Mesenteric fat pad (tissue), 1 donor: ENCODE measurements around the gene OR56A1. TPM values are rescaled to one million over a fixed set of nuclear protein-coding genes. Genes with fewer than 3 reads are reported as not detected.
"Not testable (repeated sequence)": the region's sequence is repeated elsewhere in the genome, so short reads cannot be mapped to it uniquely, and the experiment has no call there.

Experiments used
- DNase-seq: peaks from one replicate; pipeline ENCODE4 v3.0.0-alpha.2; 2020; ENCODE audit warnings: low spot score
- long read RNA-seq: library from polyadenylated mRNA; unstranded; transcript quantifications from one replicate; pipeline ENCODE4 v2.0.0, GENCODE V29; 2020
- total RNA-seq: library from RNA; stranded (reverse); fragmentation: NEBNext Ultra II Directional; extraction: Animal tissue kit (Norgen Biotek cat#: 25700); gene quantifications from one replicate; pipeline ENCODE4 v1.2.1, GENCODE V29; 2021
- donor health status: DM: yes; HTN: yes; CAD: no.

OR56A1 gene
- 0.03 TPM for total RNA-seq
- long read RNA-seq, result 0 reads

DNA sequence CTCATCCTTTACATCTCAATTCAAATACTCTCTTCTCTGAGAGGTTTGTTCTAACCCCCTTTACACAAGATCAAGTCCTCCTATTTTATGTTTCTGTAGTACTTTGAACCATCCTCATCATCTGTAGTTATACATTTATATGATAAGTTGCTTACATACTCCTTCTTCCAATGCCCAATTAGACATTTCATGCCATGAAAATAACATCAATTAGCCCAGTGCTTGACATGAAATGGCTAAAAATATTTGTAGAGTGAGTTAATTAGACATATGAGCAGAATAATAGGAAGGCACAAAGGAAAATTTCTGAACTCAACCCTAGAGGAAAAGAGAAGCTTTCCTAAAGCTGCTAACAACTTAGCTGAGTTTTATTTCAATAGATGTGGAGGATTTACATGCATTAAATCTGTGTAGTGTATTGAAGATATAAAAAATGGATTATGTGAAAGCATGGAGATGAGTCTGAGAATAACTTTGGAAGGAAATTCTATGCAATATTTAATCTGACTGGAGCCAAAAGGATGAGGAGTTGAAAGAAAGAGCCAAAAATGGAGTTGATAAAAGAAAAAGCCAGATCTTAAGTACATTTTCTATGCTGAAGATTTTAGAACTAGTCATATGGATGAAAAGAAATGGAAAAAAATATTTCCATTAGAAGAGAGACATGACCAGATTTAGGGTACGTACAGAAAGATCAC lies at the start of gene OR56A1:
TSS of gene OR56A1 (minus strand) at position 51 of the 698 bp plus-strand sequence. CDS start 3,066 bp downstream, outside the sequence.
- no peak for DNase-seq

- DNase-seq, result no peak
These were observed 48.9 kb upstream of the OR56A1 start for GRCh38 chr11:6079463-6079862.

GRCh38 chr11:6077723-6078122 lies 47.2 kb upstream of the OR56A1 start:
- no peak for DNase-seq

GRCh38 chr11:6076443-6076842 lies 45.9 kb upstream of the OR56A1 start:
- DNase-seq, result not testable (repeated sequence)

- no peak for DNase-seq
These were observed 36.9 kb upstream of the OR56A1 start for GRCh38 chr11:6067502-6067901.

- no peak for DNase-seq
These were observed 32.3 kb upstream of the OR56A1 start for GRCh38 chr11:6062691-6063358.

DNA sequence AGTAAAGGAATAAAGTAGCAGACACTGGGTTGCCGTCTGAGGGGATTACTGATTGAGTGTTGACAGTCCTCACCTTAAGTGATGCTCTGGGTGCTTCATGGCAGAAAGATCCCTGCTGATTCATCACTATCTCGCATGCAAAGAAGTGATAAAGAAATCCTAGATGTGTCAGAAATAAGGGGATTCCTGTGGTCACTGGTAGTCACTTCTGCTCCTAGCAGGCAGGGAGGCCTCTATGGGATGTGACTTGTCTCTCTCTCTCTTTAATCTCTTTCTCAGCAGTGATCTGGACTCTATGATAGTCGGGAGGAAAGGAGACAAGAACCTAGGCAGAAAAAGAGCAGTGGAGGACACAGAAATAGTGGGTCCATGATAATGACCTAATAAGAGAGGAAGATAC lies 30.9 kb upstream of the OR56A1 start:
- DNase-seq, result no peak

GRCh38 chr11:6057452-6057851 lies 26.9 kb upstream of the OR56A1 start:
- DNase-seq, result no peak

DNA sequence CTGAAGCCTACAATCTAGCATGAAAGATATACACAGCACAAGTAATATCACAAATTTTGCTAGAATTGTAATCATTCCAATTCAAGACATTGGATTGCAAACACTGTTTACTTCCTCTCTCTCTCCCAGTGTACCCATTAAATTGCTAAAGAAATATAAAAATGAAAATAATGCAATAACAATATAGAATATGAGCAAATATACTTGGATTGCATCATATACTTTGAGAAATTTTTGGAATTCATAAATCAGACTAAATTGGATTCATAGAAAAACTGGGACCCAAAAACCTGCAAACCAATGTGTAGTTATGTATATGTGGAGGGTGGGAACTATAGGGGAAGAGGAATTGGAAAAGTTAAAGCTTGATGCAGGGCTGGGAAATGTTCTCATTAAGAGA lies 25.0 kb upstream of the OR56A1 start:
- DNase-seq, result no peak

DNA sequence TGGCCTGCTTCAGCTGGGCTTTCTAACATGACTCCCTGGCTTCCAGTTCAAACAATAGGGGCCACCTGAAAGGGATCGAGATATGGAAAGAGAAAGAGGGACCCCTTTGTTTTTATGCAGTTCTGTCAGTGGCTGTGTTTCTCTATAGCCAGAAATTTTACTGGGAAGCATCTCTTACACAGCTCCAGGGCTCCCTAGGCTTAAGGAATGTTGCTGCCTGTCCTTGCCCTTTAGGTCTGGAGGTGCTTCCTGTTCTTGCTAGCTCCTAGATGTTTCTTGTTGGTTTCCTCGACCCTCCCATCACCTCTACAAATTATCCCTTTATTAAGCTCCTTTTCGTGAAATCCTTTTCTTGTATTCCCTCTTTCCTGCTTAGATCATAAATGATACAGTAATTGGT lies 21.8 kb upstream of the OR56A1 start:
- no peak for DNase-seq

DNA sequence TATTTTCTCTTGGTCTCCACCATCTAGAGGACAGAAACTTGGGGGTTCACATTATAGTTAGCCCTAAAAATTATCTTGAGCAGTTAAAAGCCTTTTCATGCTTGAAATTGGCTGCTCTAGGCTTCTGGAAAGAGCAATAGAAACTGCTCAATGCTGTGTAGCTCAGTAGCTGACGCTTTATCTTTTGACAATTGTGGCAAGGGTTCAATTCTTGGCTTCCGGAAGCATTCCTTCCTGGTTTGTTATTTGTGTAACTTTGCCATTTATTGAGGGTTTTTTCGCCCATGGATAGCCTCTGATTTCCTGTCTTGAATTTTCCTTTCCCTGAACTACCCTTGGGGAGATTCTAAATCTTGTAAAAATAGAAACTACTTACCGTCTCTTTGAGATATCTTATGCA lies 10.3 kb upstream of the OR56A1 start:
- DNase-seq, result no peak

GRCh38 chr11:6027501-6027900 lies 3.1 kb downstream of the OR56A1 start:
- no peak for DNase-seq

DNA sequence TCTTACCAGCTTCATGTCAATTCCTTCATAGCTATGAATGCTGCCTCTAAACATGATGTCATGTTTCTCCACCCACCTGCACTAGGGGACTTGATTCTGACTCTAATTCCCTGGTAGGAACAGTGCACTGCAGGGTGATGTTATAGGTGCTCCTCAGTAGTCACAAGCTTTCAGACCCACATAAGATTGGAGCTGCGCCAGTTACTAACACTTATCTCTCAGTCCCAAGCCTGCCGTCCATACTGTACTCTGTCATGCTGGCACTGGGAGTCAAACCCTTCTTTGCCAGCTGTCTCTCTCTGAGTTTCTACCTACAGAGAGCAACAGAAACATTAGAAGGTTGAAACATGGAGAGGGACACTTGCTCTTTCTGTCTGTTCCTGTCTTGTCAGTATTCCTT lies 5.5 kb downstream of the OR56A1 start:
- no peak for DNase-seq

GRCh38 chr11:6022956-6023355 lies 7.6 kb downstream of the OR56A1 start:
- DNase-seq, result no peak

DNA sequence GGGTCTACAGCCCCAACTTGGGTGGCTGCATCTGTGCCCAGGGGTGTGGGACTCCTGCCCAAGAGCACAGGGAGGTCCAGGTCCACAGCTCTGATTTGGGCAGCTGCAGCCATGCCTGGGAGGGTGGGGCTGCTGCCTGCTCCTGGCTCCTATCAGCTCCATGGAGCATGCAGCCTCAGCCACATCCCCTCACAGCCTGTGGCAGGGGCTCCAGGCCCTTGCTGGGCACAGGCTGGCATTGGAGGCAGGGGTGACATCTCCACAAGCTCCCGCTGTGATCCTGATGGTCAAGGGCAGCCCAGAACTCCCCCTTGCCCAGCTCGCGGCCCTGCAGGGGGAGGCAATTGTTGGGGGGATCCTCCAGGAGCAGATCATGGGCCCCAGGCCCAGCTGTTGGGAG lies 17.5 kb downstream of the OR56A1 start:
- DNase-seq, result no peak

DNA sequence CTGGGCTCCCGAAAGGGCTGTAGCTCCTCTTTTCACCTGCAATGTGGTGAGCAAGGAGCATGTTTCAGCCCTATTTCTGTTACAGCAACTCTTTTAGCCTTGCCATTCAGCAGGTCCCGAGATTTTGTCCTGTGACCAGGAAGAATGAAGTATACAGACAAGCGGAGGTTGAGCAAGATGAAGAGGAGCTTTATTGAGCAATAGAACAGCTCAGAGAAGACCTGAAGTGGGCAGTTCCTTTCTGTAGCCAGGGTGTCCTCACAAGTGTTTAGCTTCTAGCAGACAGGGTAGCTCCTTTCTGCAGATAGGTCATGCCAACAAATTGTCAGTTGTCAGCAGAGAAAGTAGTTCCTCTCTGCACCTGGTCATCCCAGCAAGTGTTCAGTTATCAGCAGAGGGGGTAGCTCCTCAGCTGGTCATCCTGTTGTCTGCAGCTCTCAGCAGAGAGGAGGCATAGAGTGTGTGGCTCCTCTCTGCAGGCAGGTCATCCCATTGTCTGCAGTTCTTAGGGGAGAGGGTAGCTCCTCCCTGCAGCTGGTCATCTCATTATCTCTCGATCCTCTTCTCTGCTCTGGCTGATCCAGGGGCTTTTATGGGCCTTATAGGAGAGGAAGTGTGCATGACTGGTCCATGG lies 18.4 kb downstream of the OR56A1 start:
- DNase-seq, result no peak

DNA sequence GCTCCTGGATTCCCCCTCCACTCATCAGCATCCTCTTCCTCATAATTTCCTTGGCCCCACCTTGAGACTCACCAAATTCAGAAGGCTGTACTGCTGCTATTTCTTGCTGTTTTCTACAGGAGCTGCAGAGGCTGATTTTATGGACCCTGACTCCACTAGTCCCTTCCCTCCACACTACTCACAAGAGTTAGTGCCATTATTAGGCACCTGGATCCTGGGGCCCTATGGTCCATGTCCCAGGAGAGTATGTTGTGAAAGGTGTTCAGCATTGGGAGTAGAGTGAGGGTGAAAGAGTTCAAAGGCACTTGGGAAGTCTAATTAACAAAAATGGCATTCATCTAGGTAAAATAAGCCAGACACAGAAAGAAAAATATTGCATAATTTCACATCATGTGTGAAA lies 23.7 kb downstream of the OR56A1 start, which contains the start of gene OR56A4:
TSS of gene OR56A4 (minus strand) at position 101 of the 400 bp plus-strand sequence. CDS start 3,954 bp downstream, outside the sequence.
- no peak for DNase-seq

DNA sequence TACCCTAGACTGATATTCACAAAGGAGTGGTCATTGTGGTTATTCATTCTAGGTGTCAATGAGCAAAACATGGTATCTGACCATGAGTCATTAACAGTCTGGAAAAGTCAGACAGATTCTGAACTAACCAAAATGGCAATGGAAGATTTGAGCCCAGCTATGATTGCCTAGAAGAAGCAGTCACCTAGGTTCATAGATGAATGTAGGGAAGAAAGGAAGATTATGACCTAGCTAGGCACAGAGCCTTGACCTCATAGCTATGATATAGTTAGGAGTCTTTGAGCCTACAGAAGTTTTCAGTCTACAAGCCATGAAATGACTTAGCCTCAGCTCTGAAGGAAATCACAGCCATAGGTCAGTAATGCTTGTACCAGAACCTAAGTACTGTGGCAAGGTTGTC lies 24.2 kb downstream of the OR56A1 start:
- no peak for DNase-seq

GRCh38 chr11:6002202-6002699 lies 28.3 kb downstream of the OR56A1 start:
- no peak for DNase-seq

DNA sequence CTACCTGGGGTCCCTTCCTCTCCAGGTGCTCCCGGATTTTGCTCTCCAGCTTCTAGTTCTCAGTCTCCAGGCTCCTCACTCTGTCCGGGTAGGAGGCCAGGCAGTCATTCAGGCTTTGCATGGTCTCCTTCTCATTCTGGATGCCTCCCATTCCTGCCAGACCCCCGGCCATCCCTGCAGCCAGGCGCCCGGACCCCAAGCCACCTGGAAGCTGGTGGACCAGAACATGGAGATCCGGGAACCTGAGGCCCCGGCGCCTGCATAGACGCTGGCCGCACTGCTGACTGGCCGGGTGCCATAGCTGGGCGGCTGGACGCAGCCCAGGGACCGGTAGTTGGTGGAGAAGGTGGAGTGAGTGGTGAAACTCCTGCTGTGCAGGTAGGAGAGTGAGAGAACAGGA lies 35.8 kb downstream of the OR56A1 start:
- DNase-seq, result no peak

GRCh38 chr11:5992604-5993251 lies 37.8 kb downstream of the OR56A1 start:
- no peak for DNase-seq

DNA sequence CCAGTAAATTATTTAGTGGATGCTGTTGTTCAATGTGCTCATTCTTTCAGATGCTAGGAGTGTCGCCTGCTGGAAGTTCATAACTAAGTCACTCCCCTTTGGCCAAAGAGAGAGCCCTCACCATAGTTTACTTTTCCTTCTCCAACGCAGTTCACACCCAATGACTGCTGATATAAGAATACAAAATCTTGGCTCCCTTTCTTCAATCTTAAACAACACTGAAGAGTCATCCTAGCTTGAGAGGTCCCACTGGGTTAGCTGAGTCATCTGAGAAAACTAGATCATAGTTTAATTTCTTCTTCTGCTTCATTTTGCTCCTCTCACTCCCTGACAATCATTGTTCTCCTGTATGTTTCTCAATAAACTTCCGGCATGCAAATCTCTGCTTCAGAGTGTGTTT lies 38.4 kb downstream of the OR56A1 start:
- DNase-seq, result no peak
